Caki2 (cell line): Measurements from ENCODE around the gene PMPCB. TPM values are rescaled to one million over a fixed set of nuclear protein-coding genes. Genes with fewer than 3 reads are reported as not detected.
A peak's percentile ranks its signal among the peaks of the same experiment; 100 is the strongest.

ENCODE experiments used
- DNase-seq: peaks from one replicate; pipeline ENCODE4 v3.0.0-alpha.2; 2015; ENCODE audit warnings: low read depth
- in situ Hi-C: cut with HindIII; loops from 2 replicates; pipeline ENCODE4 v1.10.0; 2016; ENCODE audit warnings: low sequenced_read_pairs, low pct_unique_long_range_greater_than_20kb, mixed read lengths
- total RNA-seq: library from RNA; depleted of rRNA; stranded (reverse); fragments of >200 nt; shearing (Covaris generic); gene quantifications from 2 replicates; pipeline ENCODE4 v1.2.3, GENCODE V29; 2014; ENCODE audit warnings: low replicate concordance

PMPCB gene
- total RNA-seq, 1 experiment from 2014 or later: 92.5 TPM

DNA sequence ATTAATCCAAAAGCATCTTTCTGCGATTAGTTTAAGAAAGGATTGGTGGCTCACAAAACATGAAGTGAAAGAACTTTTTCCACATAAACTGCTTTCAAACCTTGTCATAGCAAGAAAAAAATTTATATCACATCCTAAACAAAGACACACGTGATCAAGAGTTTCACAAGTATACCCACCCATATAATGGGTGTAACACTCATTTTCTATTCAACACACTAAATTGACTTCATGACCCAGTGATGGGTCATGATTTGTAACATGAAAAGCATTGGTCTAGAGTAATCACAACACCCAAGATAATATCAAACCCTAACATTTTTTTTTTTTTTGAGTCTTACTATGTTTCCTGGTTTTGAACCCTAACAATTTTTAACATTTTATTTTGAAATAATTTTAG, 17.6 kb downstream of the PMPCB start:
- in situ Hi-C loops: no loop called here
- DNase-seq: no peak

DNA sequence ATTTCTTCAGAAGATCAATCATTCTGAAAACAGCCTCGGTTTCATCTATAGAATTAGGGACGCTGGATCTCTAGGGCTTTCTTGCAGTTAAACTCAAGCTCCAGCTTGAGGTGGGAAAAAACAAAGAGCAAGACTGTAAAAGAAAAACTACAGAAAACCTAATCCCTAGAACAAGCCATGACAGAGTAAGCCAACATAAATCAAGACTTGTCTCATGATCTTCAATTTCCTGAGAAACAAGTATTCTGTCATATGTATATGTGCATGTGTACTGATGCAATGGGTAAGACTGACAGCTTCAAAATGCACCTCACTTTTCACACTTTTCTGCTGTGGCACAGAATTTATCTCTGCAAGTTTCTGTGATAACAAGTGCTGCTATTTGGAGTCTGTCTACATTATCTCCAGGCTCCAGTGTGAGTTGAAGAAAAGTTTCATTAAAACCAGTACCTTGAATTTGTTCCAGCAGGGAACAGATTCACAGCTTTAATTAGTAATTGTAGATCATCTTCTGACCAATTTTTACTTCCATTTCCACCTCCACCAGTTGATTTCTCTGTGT, 19.2 kb downstream of the PMPCB start:
- in situ Hi-C loops: no loop called here

GRCh38 chr7:103317009-103317408, 19.8 kb downstream of the PMPCB start:
- in situ Hi-C loops: no loop called here
- DNase-seq: no peak

More for the DNA sequence above, 19.2 kb downstream of the PMPCB start:
- no peak for DNase-seq

GRCh38 chr7:103325744-103326143, 28.5 kb downstream of the PMPCB start:
- no peak for DNase-seq
- in situ Hi-C loops: no loop called here

GRCh38 chr7:103336761-103337160, 39.5 kb downstream of the PMPCB start:
- no peak for DNase-seq

GRCh38 chr7:103338864-103339263, 41.6 kb downstream of the PMPCB start:
- in situ Hi-C loops: no loop called here
- no peak for DNase-seq

More at GRCh38 chr7:103336761-103337160, 39.5 kb downstream of the PMPCB start:
- in situ Hi-C loops: no loop called here

- no peak for DNase-seq
- in situ Hi-C loops: no loop called here
These were observed 44.2 kb downstream of the PMPCB start for GRCh38 chr7:103341466-103341865.

DNA sequence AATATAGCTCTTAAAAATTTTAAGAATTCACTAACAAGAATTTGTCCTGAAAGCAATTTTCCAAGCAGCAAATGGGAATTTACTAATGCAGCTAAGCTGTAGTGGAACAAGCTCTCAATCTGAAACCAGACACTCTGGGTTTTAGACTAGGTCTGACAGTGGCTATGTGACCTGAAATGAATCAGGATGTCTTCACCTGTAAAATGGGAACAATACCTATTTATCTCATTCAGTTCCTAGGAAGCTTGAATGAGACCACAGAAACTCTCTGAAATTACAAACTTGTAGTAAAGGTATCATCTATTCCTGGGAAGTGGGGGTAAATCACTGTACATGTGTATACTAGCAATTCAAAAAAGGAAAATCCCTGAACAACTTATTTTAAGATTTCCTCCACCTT, 46.1 kb downstream of the PMPCB start:
- no peak for DNase-seq
- in situ Hi-C loops: no loop called here

- in situ Hi-C loops: no loop called here
- DNase-seq: peak; percentile 19
These were observed 46.7 kb downstream of the PMPCB start for GRCh38 chr7:103343758-103344452.

- in situ Hi-C loops: no loop called here
- DNase-seq: peak; percentile 76
These were observed 47.4 kb downstream of the PMPCB start, which contains the start of gene DNAJC2 for GRCh38 chr7:103344453-103345149. DNAJC2 (minus strand) TSS chr7:103344767; CDS start chr7:103344622, 145 bp downstream.

GRCh38 chr7:103346396-103346795, 49.2 kb downstream of the PMPCB start:
- in situ Hi-C loops: no loop called here

GRCh38 chr7:103347507-103348267, 50.5 kb downstream of the PMPCB start, which contains the start of gene PSMC2:
PSMC2 (plus strand) TSS chr7:103347643; CDS start chr7:103347712, 69 bp downstream.
- peak; percentile 81 for DNase-seq
- in situ Hi-C loops: no loop called here

More at GRCh38 chr7:103346396-103346795, 49.2 kb downstream of the PMPCB start:
- DNase-seq: no peak

DNA sequence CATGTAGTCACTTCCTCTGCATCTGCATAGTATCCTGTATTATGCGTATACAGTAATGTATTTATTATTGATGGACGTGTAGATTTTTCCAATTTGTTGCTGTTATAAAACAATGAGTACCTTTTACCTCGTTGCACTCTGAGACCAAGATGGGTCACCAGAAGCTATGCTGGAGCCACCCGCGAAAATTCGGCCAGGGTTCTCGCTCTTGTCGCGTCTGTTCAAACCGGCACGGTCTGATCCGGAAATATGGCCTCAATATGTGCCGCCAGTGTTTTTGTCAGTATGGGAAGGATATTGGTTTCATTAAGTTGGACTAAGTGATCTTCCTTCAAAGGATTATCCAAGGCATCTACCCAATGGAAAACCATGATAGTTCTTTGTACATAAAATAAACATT, 51.2 kb downstream of the PMPCB start:
- in situ Hi-C loops: no loop called here
- DNase-seq: no peak

DNA sequence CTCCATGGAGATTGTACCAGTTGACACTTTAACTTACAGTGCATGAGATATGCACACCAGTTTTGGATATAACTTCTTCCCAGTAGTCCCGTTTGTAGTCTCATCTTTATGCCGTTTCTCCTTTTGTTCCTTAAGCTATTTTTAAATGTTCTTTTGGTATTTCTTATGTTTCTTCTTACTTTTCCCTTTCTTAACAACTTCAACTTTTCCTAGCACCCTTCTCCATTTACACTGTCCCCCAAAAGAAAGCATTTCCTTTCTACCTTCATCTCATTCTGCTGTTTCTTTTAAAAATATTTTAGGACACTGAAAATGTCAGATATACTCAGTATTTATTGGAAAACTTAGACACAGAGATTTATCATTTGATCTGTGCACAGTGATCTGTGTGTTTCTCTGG, 51.7 kb downstream of the PMPCB start:
- in situ Hi-C loops: no loop called here
- DNase-seq: no peak

DNA sequence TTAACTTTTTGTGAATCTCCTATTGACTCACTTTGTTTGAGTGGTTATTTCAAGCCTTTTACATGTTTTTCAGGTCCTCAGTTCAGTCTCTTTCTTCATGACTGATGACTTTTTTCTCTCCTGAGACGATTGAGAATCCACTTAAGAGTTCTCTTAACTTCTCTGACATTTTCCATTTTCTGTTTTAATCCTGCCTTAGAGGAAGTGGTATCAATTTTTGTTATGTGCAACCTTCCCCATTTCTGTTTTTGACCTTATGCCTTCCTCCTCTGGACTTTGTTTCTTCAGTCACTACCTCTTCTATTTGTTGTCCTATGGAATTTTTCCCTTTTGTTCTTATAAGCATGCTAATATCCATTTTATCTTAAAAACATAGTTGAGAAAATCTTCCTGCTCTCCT, 52.6 kb downstream of the PMPCB start:
- in situ Hi-C loops: no loop called here
- no peak for DNase-seq
